CD14-positive monocyte (primary cell): Measurements from ENCODE around the gene ANKRD49. TPM values are rescaled to one million over a fixed set of nuclear protein-coding genes. Genes with fewer than 3 reads are reported as not detected.

Experiments used
- DNase-seq, 3 donors: peaks; one replicate each; pipeline ENCODE4 v3.0.0-alpha.2; 2011 to 2022
- H2AFZ ChIP-seq: 2 replicates; pipeline ENCODE4 v1.6.0; 2012; ENCODE audit warnings: mild to moderate bottlenecking, low read depth, low read length, inconsistent platforms; ENCODE audit not compliant: insufficient read depth, poor library complexity, severe bottlenecking
- H3K27ac ChIP-seq, 2 donors: 1 replicate in 1 of 2; 2 replicates in 1 of 2; pipeline ENCODE4 v1.5.1; 2012 to 2013; ENCODE audit warnings: low read length in 2 of 2, control low read depth in 1 of 2, inconsistent platforms in 1 of 2, low read depth in 1 of 2, mild to moderate bottlenecking in 1 of 2
- H3K27me3 ChIP-seq, 2 donors: one replicate each; pipeline versions ENCODE4 v1.6.0 to v1.6.1; 2011 to 2013; ENCODE audit warnings: low read length in 2 of 2; ENCODE audit not compliant: control insufficient read depth in 2 of 2, insufficient read depth in 2 of 2
- H3K36me3 ChIP-seq, 2 donors: replicated peaks in 1 of 2; 1 replicate in 1 of 2; 2 replicates in 1 of 2; pipeline versions ENCODE4 v1.5.1 to v1.6.1; 2012 to 2013; ENCODE audit warnings: low read length in 2 of 2, control low read depth in 1 of 2, inconsistent platforms in 1 of 2, mild to moderate bottlenecking in 1 of 2; ENCODE audit not compliant: insufficient read depth in 2 of 2, control insufficient read depth in 1 of 2
- H3K4me1 ChIP-seq, 2 donors: 1 replicate in 1 of 2; 2 replicates in 1 of 2; pipeline versions ENCODE4 v1.5.1 to v1.6.1; 2012 to 2013; ENCODE audit warnings: low read length in 2 of 2, control low read depth in 1 of 2, inconsistent platforms in 1 of 2, mild to moderate bottlenecking in 1 of 2, moderate library complexity in 1 of 2; ENCODE audit not compliant: insufficient read depth in 2 of 2, control insufficient read depth in 1 of 2
- H3K4me2 ChIP-seq: replicated peaks from 2 replicates; pipeline ENCODE3; 2012; ENCODE audit warnings: low read length, moderate library complexity, mild to moderate bottlenecking; ENCODE audit not compliant: poor library complexity, severe bottlenecking; ENCODE audit errors: extremely low read depth
- H3K4me3 ChIP-seq, 3 experiments: fragments of 200-600 bp in 1 of 3; sonication (generic) in 1 of 3; replicated peaks in 1 of 3; 1 replicate in 2 of 3; 2 replicates in 1 of 3; pipeline ENCODE4 v1.5.1; 2011 to 2013; ENCODE audit warnings: low read length in 3 of 3, mild to moderate bottlenecking in 3 of 3, control low read depth in 2 of 3, low read depth in 2 of 3, inconsistent platforms in 1 of 3, moderate library complexity in 1 of 3
- H3K79me2 ChIP-seq: 2 replicates; pipeline ENCODE4 v1.6.0; 2012; ENCODE audit warnings: mild to moderate bottlenecking, control low read depth, inconsistent platforms, low read length, moderate library complexity; ENCODE audit not compliant: insufficient read depth
- H3K9ac ChIP-seq: 2 replicates; pipeline ENCODE4 v1.6.0; 2017; ENCODE audit warnings: low read length, mild to moderate bottlenecking; ENCODE audit not compliant: insufficient read depth, poor library complexity, severe bottlenecking
- H3K9me3 ChIP-seq, 2 donors: replicated peaks in 1 of 2; 1 replicate in 1 of 2; 2 replicates in 1 of 2; pipeline versions ENCODE4 v1.5.1 to v1.6.1; 2012 to 2013; ENCODE audit warnings: low read length in 2 of 2, control low read depth in 1 of 2; ENCODE audit not compliant: control insufficient read depth in 1 of 2, insufficient read depth in 1 of 2
- H4K20me1 ChIP-seq: 2 replicates; pipeline ENCODE4 v1.6.0; 2012; ENCODE audit warnings: mild to moderate bottlenecking, low read length, control low read depth, moderate library complexity; ENCODE audit not compliant: insufficient read depth
- H3K27ac Mint-ChIP-seq, 7 donors: one replicate each; pipeline ENCODE4 v1.8.0; 2020; ENCODE audit warnings: mild to moderate bottlenecking in 7 of 7, mixed read lengths in 7 of 7, moderate library complexity in 6 of 7, inconsistent platforms in 2 of 7
- H3K27me3 Mint-ChIP-seq, 3 donors: one replicate each; pipeline ENCODE4 v1.8.0; 2021 to 2022; ENCODE audit warnings: low read depth in 3 of 3, mild to moderate bottlenecking in 3 of 3, mixed read lengths in 3 of 3, moderate library complexity in 3 of 3, inconsistent platforms in 1 of 3
- H3K36me3 Mint-ChIP-seq, 2 donors: one replicate each; pipeline ENCODE4 v1.8.0; 2020; ENCODE audit warnings: mixed read lengths in 2 of 2, inconsistent platforms in 1 of 2, mild to moderate bottlenecking in 1 of 2
- H3K4me1 Mint-ChIP-seq: one replicate; pipeline ENCODE4 v1.8.0; 2020; ENCODE audit warnings: mild to moderate bottlenecking, mixed read lengths
- H3K4me3 Mint-ChIP-seq, 2 donors: one replicate each; pipeline ENCODE4 v1.8.0; 2020; ENCODE audit warnings: mild to moderate bottlenecking in 2 of 2, mixed read lengths in 2 of 2, moderate library complexity in 1 of 2
- H3K9me3 Mint-ChIP-seq, 7 donors: one replicate each; pipeline ENCODE4 v1.8.0; 2020 to 2022; ENCODE audit warnings: mixed read lengths in 7 of 7, mild to moderate bottlenecking in 6 of 7, moderate library complexity in 6 of 7, inconsistent platforms in 2 of 7
- WGBS: methylation state at CpG from one replicate; pipeline ENCODE4 v1.1.5; 2013; ENCODE audit warnings: missing lambda C conversion rate; ENCODE audit not compliant: insufficient coverage; 5-methylcytosine and 5-hydroxymethylcytosine counted together
- intact Hi-C, 2 donors: fragments of 100-400 bp; cut with micrococcal nuclease; formaldehyde crosslinking; loops; one replicate each; pipeline versions ENCODE4 v1.15.0 to v1.15.1; 2023
- polyA plus RNA-seq, 3 donors: library from polyadenylated mRNA; depleted of rRNA in 1 of 3; unstranded in 2 of 3; stranded (reverse) in 1 of 3; fragments of 300-500 nt in 2 of 3; fragments of >200 nt in 1 of 3; fragmentation: Illumina TruSeq in 2 of 3; gene quantifications; 1 replicate in 2 of 3; 2 replicates in 1 of 3; pipeline ENCODE4 v1.2.3, GENCODE V29; 2012 to 2021
- TF ChIP-seq, protein P1 (sequence below): fragments of 200-600 bp; IDR thresholded peaks from one replicate; pipeline ENCODE4 v1.8.0; 2022; ENCODE audit warnings: antibody characterized with exemption, mild to moderate bottlenecking

Gene ANKRD49
- polyA plus RNA-seq, 3 donors: 12.0 to 13.1 (median 12.8) TPM

DNA sequence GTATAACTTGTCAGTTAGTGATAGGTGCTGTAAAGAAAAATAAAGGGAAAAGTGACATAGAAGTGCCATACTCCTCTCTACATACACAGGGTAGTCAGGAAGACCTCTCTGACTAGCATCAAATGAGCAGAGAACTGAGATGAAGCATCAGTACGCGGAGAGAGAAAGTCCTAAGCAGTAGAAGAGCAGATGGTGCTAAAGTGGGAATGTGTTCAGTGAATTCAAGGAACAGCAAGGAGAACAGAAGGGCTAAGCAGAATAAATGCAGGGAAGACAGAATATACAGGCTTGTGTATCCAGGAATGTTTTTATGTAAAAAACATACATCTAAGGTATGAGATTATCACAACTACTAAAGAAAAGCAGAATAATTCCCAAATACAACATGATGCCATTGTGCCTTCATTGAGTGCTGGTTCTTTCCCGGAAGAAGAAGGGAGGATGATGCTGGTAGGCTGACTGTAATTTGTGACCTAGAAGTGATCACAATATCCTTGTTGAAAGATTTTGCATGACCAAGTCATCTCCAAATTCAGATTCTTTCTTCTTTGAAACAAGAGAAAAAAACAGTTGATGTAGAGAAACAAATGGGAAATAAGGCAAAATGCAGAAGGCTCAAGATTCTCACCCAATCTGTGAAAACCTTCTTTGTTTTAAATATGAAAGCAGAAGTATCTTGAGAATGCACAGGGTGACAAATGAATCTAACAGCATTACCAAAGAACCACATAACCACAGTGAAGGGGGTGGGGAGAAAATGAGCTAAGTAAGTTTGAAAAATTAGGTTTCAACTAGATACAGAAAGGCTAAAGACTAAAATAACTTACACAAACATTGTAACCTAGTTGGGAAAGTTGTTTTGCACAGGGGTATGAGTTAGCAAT lies 20.6 kb upstream of the ANKRD49 start:
- Mint-ChIP-seq H3K4me3 (peak overlapping the region in 1 of 2 donors; percentile 68), H3K9me3 (no peaks in the 10 kb centered on the region), H3K27me3 (no peaks in the 10 kb centered on the region), H3K36me3 (peaks cover 51 to 52% of the 10 kb centered on the region in 2 donors), H3K27ac (peak overlapping the region; percentile 30 to 89 (median 83)), H3K4me1 (peaks cover 25% of the 10 kb centered on the region)
- 100% methylated on average over 2 of the region's 3 CpGs for WGBS
- H3K27ac ChIP-seq: peak overlapping the region in 1 of 2 donors; percentile 76
- peak overlapping the region; percentile 35 for H3K4me2 ChIP-seq
- H3K9ac ChIP-seq: no peak overlapping the region
- TF ChIP-seq, protein P1, sequence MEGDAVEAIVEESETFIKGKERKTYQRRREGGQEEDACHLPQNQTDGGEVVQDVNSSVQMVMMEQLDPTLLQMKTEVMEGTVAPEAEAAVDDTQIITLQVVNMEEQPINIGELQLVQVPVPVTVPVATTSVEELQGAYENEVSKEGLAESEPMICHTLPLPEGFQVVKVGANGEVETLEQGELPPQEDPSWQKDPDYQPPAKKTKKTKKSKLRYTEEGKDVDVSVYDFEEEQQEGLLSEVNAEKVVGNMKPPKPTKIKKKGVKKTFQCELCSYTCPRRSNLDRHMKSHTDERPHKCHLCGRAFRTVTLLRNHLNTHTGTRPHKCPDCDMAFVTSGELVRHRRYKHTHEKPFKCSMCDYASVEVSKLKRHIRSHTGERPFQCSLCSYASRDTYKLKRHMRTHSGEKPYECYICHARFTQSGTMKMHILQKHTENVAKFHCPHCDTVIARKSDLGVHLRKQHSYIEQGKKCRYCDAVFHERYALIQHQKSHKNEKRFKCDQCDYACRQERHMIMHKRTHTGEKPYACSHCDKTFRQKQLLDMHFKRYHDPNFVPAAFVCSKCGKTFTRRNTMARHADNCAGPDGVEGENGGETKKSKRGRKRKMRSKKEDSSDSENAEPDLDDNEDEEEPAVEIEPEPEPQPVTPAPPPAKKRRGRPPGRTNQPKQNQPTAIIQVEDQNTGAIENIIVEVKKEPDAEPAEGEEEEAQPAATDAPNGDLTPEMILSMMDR: no peak
- H3K79me2 ChIP-seq: no peaks in the 10 kb centered on the region
- intact Hi-C loops: no loop called here
- H3K27me3 ChIP-seq: no peaks in the 10 kb centered on the region
- no peaks in the 10 kb centered on the region for H4K20me1 ChIP-seq
- H2AFZ ChIP-seq: peak overlapping the region; percentile 43
- H3K4me3 ChIP-seq: peak overlapping the region in 1 of 3 experiments; percentile 41
- no peaks in the 10 kb centered on the region for H3K9me3 ChIP-seq
- peaks cover 13 to 61% of the 10 kb centered on the region in 2 donors for H3K36me3 ChIP-seq
- peak; percentile 48 to 51 (median 50) for DNase-seq
- H3K4me1 ChIP-seq: peaks cover 17 to 23% of the 10 kb centered on the region in 2 donors

DNA sequence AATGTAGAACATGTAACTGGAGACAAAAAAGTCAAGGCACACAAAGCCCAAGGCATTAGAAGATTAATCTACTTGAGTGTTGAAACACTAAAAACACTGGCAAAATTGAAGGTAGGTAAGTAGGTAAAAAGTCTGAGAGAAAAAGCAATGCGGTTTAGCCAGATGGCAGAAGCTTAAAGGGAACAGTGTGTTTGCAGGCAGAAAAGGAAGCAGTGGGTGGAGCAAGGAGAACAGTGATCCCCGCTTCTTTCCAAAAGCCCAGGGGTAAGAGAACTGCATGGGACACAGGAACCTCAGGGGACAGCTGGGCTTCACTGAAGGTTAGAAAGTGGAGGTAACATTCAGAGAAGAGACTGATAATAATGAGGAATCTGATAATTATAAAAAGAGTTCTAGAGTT lies 16.2 kb upstream of the ANKRD49 start:
- H3K9me3 ChIP-seq: no peaks in the 10 kb centered on the region
- peak overlapping the region in 1 of 2 donors; percentile 28 for H3K27ac ChIP-seq
- Mint-ChIP-seq H3K9me3 (no peaks in the 10 kb centered on the region), H3K36me3 (peaks cover 53 to 69% of the 10 kb centered on the region in 2 donors), H3K27me3 (no peaks in the 10 kb centered on the region), H3K27ac (peak overlapping the region in 3 of 7 donors; percentile 53 to 73 (median 72)), H3K4me3 (peak overlapping the region in 1 of 2 donors; percentile 68), H3K4me1 (peaks cover 25% of the 10 kb centered on the region)
- H2AFZ ChIP-seq: peak overlapping the region; percentile 39
- DNase-seq: no peak
- H3K79me2 ChIP-seq: no peaks in the 10 kb centered on the region
- H3K4me3 ChIP-seq: no peak overlapping the region
- H4K20me1 ChIP-seq: no peaks in the 10 kb centered on the region
- H3K9ac ChIP-seq: no peak overlapping the region
- no peaks in the 10 kb centered on the region for H3K27me3 ChIP-seq
- H3K36me3 ChIP-seq: peaks cover 25 to 65% of the 10 kb centered on the region in 2 donors
- peaks cover 17 to 22% of the 10 kb centered on the region in 2 donors for H3K4me1 ChIP-seq
- TF ChIP-seq, protein P1: no peak
- intact Hi-C loops: no loop called here
- H3K4me2 ChIP-seq: no peak overlapping the region
- 5% methylated on average over 2 of the region's 2 CpGs for WGBS
